GM12878 (cell line): ENCODE measurements around the gene CACNB3. TPM values are rescaled to one million over a fixed set of nuclear protein-coding genes. Genes with fewer than 3 reads are reported as not detected.

ENCODE experiments used
- ATAC-seq: fragments of 200-7000 bp; cut with Tn5 transposase; 3 replicates; pipeline ENCODE4 v1.9.1; 2020; ENCODE audit warnings: mild to moderate bottlenecking, moderate library complexity
- BruUV-seq: library from RNA; stranded (reverse); fragments of 400-500 nt; replicated peaks from 2 replicates; lab custom pipeline; 2021; lab: Mats Ljungman, UMichigan
- CTCF ChIA-PET: fragments of 300-600 bp; sonication (Branson Sonifier 250); formaldehyde crosslinking; extraction: SDS; loops from one replicate; lab custom pipeline; 2021; ENCODE audit warnings: inconsistent platforms; lab: Yijun Ruan, JAX
- POLR2A ChIA-PET: fragments of 350-600 bp; formaldehyde crosslinking; extraction: SDS; loops from one replicate; lab custom pipeline; 2021; ENCODE audit warnings: inconsistent platforms; lab: Charles Lee
- RAD21 ChIA-PET: fragments of 300-600 bp; sonication (Branson Sonifier 250); formaldehyde crosslinking; loops from one replicate; lab custom pipeline; 2023; ENCODE audit warnings: antibody characterized with exemption; ENCODE audit not compliant: unreplicated experiment; lab: Charles Lee
- SMC1A ChIA-PET: fragments of 300-600 bp; sonication (Branson Sonifier 250); formaldehyde crosslinking; loops from one replicate; lab custom pipeline; 2023; ENCODE audit not compliant: unreplicated experiment, uncharacterized antibody; lab: Charles Lee
- DNase-seq: peaks from one replicate; pipeline ENCODE4 v3.0.0-alpha.2; 2011; ENCODE audit warnings: low read depth, low spot score
- FAIRE-seq: peaks from 3 replicates; lab custom pipeline; 2011; peaks lifted over from hg19 to GRCh38; lab: Jason Lieb, UNC
- H2AFZ ChIP-seq: 2 replicates; pipeline ENCODE4 v1.6.0; 2011; ENCODE audit warnings: low read depth, low read length, control low read depth; ENCODE audit not compliant: control insufficient read depth
- H3K27ac ChIP-seq: 2 replicates; pipeline ENCODE4 v1.5.1; 2011; ENCODE audit warnings: control low read depth; ENCODE audit not compliant: control insufficient read depth, insufficient read depth
- H3K27me3 ChIP-seq, 2 experiments: replicated peaks in 1 of 2; 2 replicates each; pipeline versions ENCODE4 v1.6.0 to v1.6.1; 2011; ENCODE audit warnings: low read length in 1 of 2; ENCODE audit not compliant: control insufficient read depth in 2 of 2, insufficient read depth in 2 of 2
- H3K36me3 ChIP-seq, 2 experiments: 2 replicates each; pipeline ENCODE4 v1.5.1; 2011; ENCODE audit warnings: low read length in 1 of 2; ENCODE audit not compliant: control insufficient read depth in 2 of 2, insufficient read depth in 2 of 2
- H3K4me1 ChIP-seq: 2 replicates; pipeline ENCODE4 v1.6.1; 2011; ENCODE audit warnings: mild to moderate bottlenecking, low read length, moderate library complexity, mixed read lengths; ENCODE audit not compliant: control insufficient read depth, insufficient read depth
- H3K4me2 ChIP-seq: 2 replicates; pipeline ENCODE4 v1.6.0; 2011; ENCODE audit warnings: control low read depth; ENCODE audit not compliant: control insufficient read depth, insufficient read depth
- H3K4me3 ChIP-seq: fragments of 200-600 bp; sonication (generic); 2 replicates; pipeline ENCODE4 v1.5.1; 2016
- H3K79me2 ChIP-seq: 2 replicates; pipeline ENCODE4 v1.6.0; 2011; ENCODE audit warnings: low read length; ENCODE audit not compliant: control insufficient read depth, insufficient read depth
- H3K9ac ChIP-seq: 2 replicates; pipeline ENCODE4 v1.8.0; 2011; ENCODE audit warnings: low read length, control low read depth, mixed read lengths; ENCODE audit not compliant: control insufficient read depth, insufficient read depth
- H3K9me3 ChIP-seq: replicated peaks from 3 replicates; pipeline ENCODE4 v1.5.1; 2011; ENCODE audit warnings: mild to moderate bottlenecking, low read length; ENCODE audit not compliant: control insufficient read depth, insufficient read depth
- H4K20me1 ChIP-seq: 2 replicates; pipeline ENCODE4 v1.6.0; 2011; ENCODE audit not compliant: control insufficient read depth, insufficient read depth
- BACH1 ChIP-seq: fragments of 450-650 bp; IDR thresholded peaks from 2 replicates; pipeline ENCODE4 v1.6.1; 2017; ENCODE audit warnings: mild to moderate bottlenecking, borderline replicate concordance
- BCLAF1 ChIP-seq: fragments of 450-650 bp; IDR thresholded peaks from 2 replicates; pipeline ENCODE4 v1.6.1; 2017; ENCODE audit warnings: antibody characterized with exemption, mild to moderate bottlenecking, moderate library complexity
- BMI1 ChIP-seq: fragments of 450-650 bp; IDR thresholded peaks from 2 replicates; pipeline ENCODE4 v1.6.1; 2016; ENCODE audit warnings: mild to moderate bottlenecking, moderate library complexity, borderline replicate concordance
- CREB1 ChIP-seq: IDR thresholded peaks from 2 replicates; pipeline ENCODE4 v1.6.1; 2012; ENCODE audit warnings: low read depth, mild to moderate bottlenecking, inconsistent platforms
- EED ChIP-seq: sonication (generic); IDR thresholded peaks from 2 replicates; pipeline ENCODE4 v1.6.1; 2016; ENCODE audit warnings: antibody characterized with exemption, low read depth
- FOXK2 ChIP-seq: fragments of 450-650 bp; IDR thresholded peaks from 2 replicates; pipeline ENCODE4 v1.6.1; 2017; ENCODE audit warnings: mild to moderate bottlenecking, moderate library complexity
- HCFC1 ChIP-seq: fragments of 150-350 bp; IDR thresholded peaks from 2 replicates; pipeline ENCODE4 v1.6.1; 2014; ENCODE audit warnings: low read length
- IKZF1 ChIP-seq: fragments of 450-650 bp; conservative IDR thresholded peaks from 2 replicates; pipeline ENCODE4 v1.6.1; 2017; ENCODE audit warnings: antibody characterized with exemption, mild to moderate bottlenecking
- IRF3 ChIP-seq: fragments of 450-650 bp; IDR thresholded peaks from 2 replicates; pipeline ENCODE4 v1.6.1; 2014; ENCODE audit warnings: mild to moderate bottlenecking
- IRF5 ChIP-seq: fragments of 450-650 bp; IDR thresholded peaks from 2 replicates; pipeline ENCODE4 v1.6.1; 2017; ENCODE audit warnings: borderline replicate concordance
- RAD51 ChIP-seq: fragments of 450-650 bp; IDR thresholded peaks from 2 replicates; pipeline ENCODE4 v1.6.1; 2016; ENCODE audit warnings: moderate library complexity, mild to moderate bottlenecking, inconsistent platforms
- RCOR1 ChIP-seq: conservative IDR thresholded peaks from 2 replicates; pipeline ENCODE4 v1.6.1; 2012; ENCODE audit warnings: low read depth, low read length, improper control_type of control experiment
- SP1 ChIP-seq: IDR thresholded peaks from one replicate; pipeline ENCODE4 v1.6.1; 2011; ENCODE audit warnings: low read depth, low read length
- SREBF1 ChIP-seq: IDR thresholded peaks from 2 replicates; pipeline ENCODE4 v1.6.1; 2012; ENCODE audit warnings: mild to moderate bottlenecking, low read length
- TARDBP ChIP-seq: IDR thresholded peaks from 2 replicates; pipeline ENCODE4 v1.6.1; 2016; ENCODE audit warnings: borderline replicate concordance
- WRNIP1 ChIP-seq: IDR thresholded peaks from 2 replicates; pipeline ENCODE4 v1.6.1; 2011; ENCODE audit warnings: low read depth, low read length, improper control_type of control experiment, borderline replicate concordance
- WGBS: methylation state at CpG from one replicate; pipeline ENCODE4 v1.1.6; 2016; ENCODE audit warnings: low lambda C conversion rate; ENCODE audit not compliant: insufficient replicate concordance, insufficient coverage; ENCODE audit errors: missing lambda C conversion rate; 5-methylcytosine and 5-hydroxymethylcytosine counted together
- in situ Hi-C: fragments of 300-500 bp; cut with MboI; formaldehyde crosslinking; loops from 9 replicates; pipeline ENCODE4 v1.14.3; 2018; ENCODE audit warnings: mixed read lengths
- intact Hi-C: fragments of 100-400 bp; cut with micrococcal nuclease; formaldehyde crosslinking; loops from one replicate; pipeline ENCODE4 v1.14.2; 2022; ENCODE audit not compliant: unreplicated experiment
- polyA plus RNA-seq, 11 experiments: library from polyadenylated mRNA; depleted of rRNA in 4 of 11; unstranded in 6 of 11; stranded (reverse) in 5 of 11; fragments of >200 nt; fragmentation: Nextera tagmentation in 4 of 11; fragmentation: Illumina TruSeq in 1 of 11; extraction: Ambion mirVana in 4 of 11; extraction: Trizol in 1 of 11; gene quantifications; 1 replicate in 1 of 11; 2 replicates in 10 of 11; pipeline versions ENCODE4 v1.2.1 to v1.2.3, GENCODE V29; 2011 to 2016; ENCODE audit warnings: inconsistent platforms in 2 of 11, missing spikeins in 2 of 11, low read depth in 1 of 11
- total RNA-seq, 4 experiments: library from RNA; depleted of rRNA in 3 of 4; stranded (reverse); fragments of >200 nt in 3 of 4; fragmentation: Illumina TruSeq in 1 of 4; extraction: Trizol in 1 of 4; gene quantifications; 2 replicates each; pipeline versions ENCODE4 v1.2.1 to v1.2.3, GENCODE V29; 2013 to 2021

The CACNB3 gene
- total and polyA plus RNA-seq, 10 of the 15 experiments (the other 5 are each of a cell fraction or from before 2014, with no cell fraction given): 0.78 to 5.0 (median 1.7) TPM

GRCh38 chr12:48781750-48782456, 36.4 kb upstream of the CACNB3 start:
- H3K9me3 ChIP-seq: no peaks in the 10 kb centered on the region
- no peak overlapping the region for H3K4me3 ChIP-seq
- H3K79me2 ChIP-seq: no peaks in the 10 kb centered on the region
- no peaks in the 10 kb centered on the region for H4K20me1 ChIP-seq
- no peak for DNase-seq
- H3K27me3 ChIP-seq: no peaks in the 10 kb centered on the region
- H3K27ac ChIP-seq: no peak overlapping the region
- SMC1A ChIA-PET: interaction anchor here (1.9 kb wide), 1 partner anchor 14 kb away, joined by 5 read pairs; no protein-coding TSS in a partner anchor
- no peak overlapping the region for H3K9ac ChIP-seq
- H3K4me2 ChIP-seq: no peak overlapping the region
- POLR2A ChIA-PET: no interaction called here
- H3K36me3 ChIP-seq: no peaks in the 10 kb centered on the region
- in situ Hi-C loops (no loop called here), intact Hi-C loops (no loop called here)
- no TSS peak for BruUV-seq
- H2AFZ ChIP-seq: no peak overlapping the region
- H3K4me1 ChIP-seq: no peaks in the 10 kb centered on the region
- RAD21 ChIA-PET: no interaction called here
- TF ChIP-seq TARDBP (no peak), WRNIP1 (no peak), CREB1 (no peak), RAD51 (no peak), BACH1 (no peak), SREBF1 (no peak), IRF3 (no peak), FOXK2 (no peak), BMI1 (no peak), BCLAF1 (no peak), HCFC1 (no peak), SP1 (no peak), IKZF1 (no peak), RCOR1 (no peak), IRF5 (no peak), EED (no peak)
- TF ChIP-seq, all 136 proteins: peak for 0
- ATAC-seq (no peak; the same call in 2 of the 3 replicates), FAIRE-seq (no peak)
- WGBS: 37% methylated on average over 9 of the region's 9 CpGs
- CTCF ChIA-PET: interaction anchor here (1.3 to 1.5 kb wide), 3 partner anchors 9 to 33 kb away, joined by 3 to 7 read pairs (median 4); no protein-coding TSS in a partner anchor
